Peyer's patch (tissue), 4 donors: ENCODE results near the gene DHCR24.

ENCODE experiments used
- POLR2A ChIP-seq, 2 donors: fragments of 450-650 bp; IDR thresholded peaks; one replicate each; pipeline ENCODE4 v1.5.1; 2017; ENCODE audit warnings: antibody characterized with exemption in 2 of 2, mild to moderate bottlenecking in 2 of 2, moderate library complexity in 2 of 2
- TF ChIP-seq, protein P1 (sequence below), 6 experiments: fragments of 450-650 bp in 4 of 6; fragments of 200-600 bp in 2 of 6; sonication (generic) in 1 of 6; IDR thresholded peaks; one replicate each; pipeline ENCODE4 v1.5.1; 2017 to 2019; ENCODE audit warnings: antibody characterized with exemption in 6 of 6, mild to moderate bottlenecking in 3 of 6, moderate library complexity in 1 of 6

DNA sequence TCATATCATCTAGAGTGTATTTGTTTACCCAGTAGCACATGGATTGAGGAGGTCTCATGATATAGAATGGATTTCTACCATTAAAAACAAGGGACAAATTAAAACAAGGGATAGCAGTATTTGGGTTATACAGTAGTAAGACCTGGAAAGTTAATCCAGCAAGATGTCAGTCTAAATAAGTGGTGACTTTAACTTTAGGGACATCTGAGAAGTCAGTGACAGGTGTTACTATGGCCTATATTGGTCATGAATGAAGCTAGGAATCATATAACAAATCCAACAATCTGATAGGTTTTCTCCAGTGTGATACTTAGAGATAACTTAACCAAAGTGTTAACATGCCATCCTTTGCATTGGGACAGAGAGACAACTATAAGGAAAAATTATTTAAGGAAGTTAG is 42.7 kb upstream of the DHCR24 start:
- TF ChIP-seq, protein P1, sequence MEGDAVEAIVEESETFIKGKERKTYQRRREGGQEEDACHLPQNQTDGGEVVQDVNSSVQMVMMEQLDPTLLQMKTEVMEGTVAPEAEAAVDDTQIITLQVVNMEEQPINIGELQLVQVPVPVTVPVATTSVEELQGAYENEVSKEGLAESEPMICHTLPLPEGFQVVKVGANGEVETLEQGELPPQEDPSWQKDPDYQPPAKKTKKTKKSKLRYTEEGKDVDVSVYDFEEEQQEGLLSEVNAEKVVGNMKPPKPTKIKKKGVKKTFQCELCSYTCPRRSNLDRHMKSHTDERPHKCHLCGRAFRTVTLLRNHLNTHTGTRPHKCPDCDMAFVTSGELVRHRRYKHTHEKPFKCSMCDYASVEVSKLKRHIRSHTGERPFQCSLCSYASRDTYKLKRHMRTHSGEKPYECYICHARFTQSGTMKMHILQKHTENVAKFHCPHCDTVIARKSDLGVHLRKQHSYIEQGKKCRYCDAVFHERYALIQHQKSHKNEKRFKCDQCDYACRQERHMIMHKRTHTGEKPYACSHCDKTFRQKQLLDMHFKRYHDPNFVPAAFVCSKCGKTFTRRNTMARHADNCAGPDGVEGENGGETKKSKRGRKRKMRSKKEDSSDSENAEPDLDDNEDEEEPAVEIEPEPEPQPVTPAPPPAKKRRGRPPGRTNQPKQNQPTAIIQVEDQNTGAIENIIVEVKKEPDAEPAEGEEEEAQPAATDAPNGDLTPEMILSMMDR (IDR thresholded peaks at IDR 0.05), result no peak
- TF ChIP-seq POLR2A (IDR thresholded peaks at IDR 0.05), result no peak
